Testis (tissue), 2 donors: ENCODE results near the gene ANP32B.

Experiments
- CTCF ChIP-seq, 3 experiments: fragments of 450-650 bp in 2 of 3; fragments of 200-600 bp in 1 of 3; sonication (generic) in 1 of 3; IDR thresholded peaks; one replicate each; pipeline ENCODE4 v1.5.1; 2016 to 2019; ENCODE audit warnings: antibody characterized with exemption in 3 of 3, mild to moderate bottlenecking in 2 of 3, moderate library complexity in 1 of 3
- POLR2A ChIP-seq: fragments of 450-650 bp; IDR thresholded peaks from one replicate; pipeline ENCODE4 v1.6.1; 2017; ENCODE audit warnings: antibody characterized with exemption, mild to moderate bottlenecking, moderate library complexity

GRCh38 chr9:98046180-98046543 is 63.0 kb downstream of the ANP32B start:
- TF ChIP-seq CTCF (IDR thresholded peaks at IDR 0.05) (no peak), POLR2A (no peak)
